ENCODE data around the gene PDXK. TPM values are rescaled to one million over a fixed set of nuclear protein-coding genes. Genes with fewer than 3 reads are reported as not detected.

The PDXK gene
- total and polyA plus RNA-seq, 10 of the 15 experiments (the other 5 are each of a cell fraction or from before 2014, with no cell fraction given): 3.7 to 141 (median 60.0) TPM

DNA sequence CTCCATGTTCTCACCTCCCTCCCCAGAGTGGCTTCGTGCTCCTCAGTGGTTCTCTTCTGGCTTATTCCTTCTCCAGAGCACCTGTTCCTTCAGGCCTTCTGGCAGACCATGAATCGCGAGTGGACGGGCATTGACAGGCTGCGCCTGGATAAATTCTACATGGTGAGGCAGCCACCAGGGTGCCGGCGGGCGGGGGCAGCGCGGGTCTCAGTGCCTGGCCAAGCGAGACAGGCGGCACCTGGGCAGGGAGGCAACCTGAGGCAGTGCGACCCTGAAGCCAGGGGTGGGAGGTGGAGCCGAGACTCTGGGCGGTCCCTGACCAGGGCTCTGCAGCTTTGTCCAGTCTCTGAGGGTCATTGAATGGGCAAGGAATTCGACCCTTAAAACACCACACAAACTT is 74.3 kb downstream of the PDXK start (continued):
- TF ChIP-seq, protein P1, sequence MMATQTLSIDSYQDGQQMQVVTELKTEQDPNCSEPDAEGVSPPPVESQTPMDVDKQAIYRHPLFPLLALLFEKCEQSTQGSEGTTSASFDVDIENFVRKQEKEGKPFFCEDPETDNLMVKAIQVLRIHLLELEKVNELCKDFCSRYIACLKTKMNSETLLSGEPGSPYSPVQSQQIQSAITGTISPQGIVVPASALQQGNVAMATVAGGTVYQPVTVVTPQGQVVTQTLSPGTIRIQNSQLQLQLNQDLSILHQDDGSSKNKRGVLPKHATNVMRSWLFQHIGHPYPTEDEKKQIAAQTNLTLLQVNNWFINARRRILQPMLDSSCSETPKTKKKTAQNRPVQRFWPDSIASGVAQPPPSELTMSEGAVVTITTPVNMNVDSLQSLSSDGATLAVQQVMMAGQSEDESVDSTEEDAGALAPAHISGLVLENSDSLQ (IDR thresholded peaks at IDR 0.05): no peak
- TF ChIP-seq, protein P2, sequence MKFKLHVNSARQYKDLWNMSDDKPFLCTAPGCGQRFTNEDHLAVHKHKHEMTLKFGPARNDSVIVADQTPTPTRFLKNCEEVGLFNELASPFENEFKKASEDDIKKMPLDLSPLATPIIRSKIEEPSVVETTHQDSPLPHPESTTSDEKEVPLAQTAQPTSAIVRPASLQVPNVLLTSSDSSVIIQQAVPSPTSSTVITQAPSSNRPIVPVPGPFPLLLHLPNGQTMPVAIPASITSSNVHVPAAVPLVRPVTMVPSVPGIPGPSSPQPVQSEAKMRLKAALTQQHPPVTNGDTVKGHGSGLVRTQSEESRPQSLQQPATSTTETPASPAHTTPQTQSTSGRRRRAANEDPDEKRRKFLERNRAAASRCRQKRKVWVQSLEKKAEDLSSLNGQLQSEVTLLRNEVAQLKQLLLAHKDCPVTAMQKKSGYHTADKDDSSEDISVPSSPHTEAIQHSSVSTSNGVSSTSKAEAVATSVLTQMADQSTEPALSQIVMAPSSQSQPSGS (IDR thresholded peaks at IDR 0.05; ENCODE audit: low read length): no peak
- TF ChIP-seq FOXM1 (IDR thresholded peaks at IDR 0.05; ENCODE audit: low read depth, low read length): no peak
- no peak for TF ChIP-seq RFX5 (IDR thresholded peaks at IDR 0.05; ENCODE audit: low read depth, low read length)

DNA sequence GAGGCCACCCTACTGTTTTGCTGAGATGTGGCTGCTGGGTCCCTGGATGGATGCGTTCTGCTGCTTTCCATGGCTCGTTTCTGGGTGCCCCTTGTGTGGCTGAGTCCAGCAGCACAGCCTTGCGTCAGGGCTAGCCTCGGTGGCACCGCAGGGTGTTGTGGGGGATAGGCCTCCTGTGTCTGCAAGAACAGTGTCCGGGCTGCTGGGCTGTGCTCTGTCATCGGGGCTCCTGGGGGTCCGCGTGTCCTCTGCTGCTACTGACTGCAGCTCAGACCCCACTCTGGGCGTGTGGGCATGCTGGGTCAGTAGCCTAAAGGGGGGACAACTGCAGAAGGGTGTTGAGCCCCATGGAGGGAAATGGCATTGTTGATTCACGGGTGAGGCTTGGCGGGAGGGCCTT is 75.4 kb downstream of the PDXK start:
- in situ Hi-C loops (cut with MboI) (no loop called here), intact Hi-C loops (cut with micrococcal nuclease; ENCODE audit: unreplicated experiment) (no loop called here)
- Histone ChIP-seq H2AFZ (ENCODE audit: control insufficient read depth, low read depth, low read length) (no peak overlapping the region), H3K9me3 (replicated peaks; ENCODE audit: control insufficient read depth, insufficient read depth, low read length) (no peaks in the 10 kb centered on the region), H3K4me3 (no peak overlapping the region), H3K27me3 (replicated peaks in 1 of 2; ENCODE audit: control insufficient read depth in 2 of 2, insufficient read depth in 2 of 2, low read length in 1 of 2) (no peaks in the 10 kb centered on the region), H3K9ac (ENCODE audit: control insufficient read depth, insufficient read depth, low read length) (no peak overlapping the region), H4K20me1 (ENCODE audit: control insufficient read depth, insufficient read depth) (no peaks in the 10 kb centered on the region), H3K4me2 (ENCODE audit: control insufficient read depth, insufficient read depth) (no peak overlapping the region), H3K79me2 (ENCODE audit: control insufficient read depth, insufficient read depth, low read length) (peaks cover 43% of the 10 kb centered on the region), H3K27ac (ENCODE audit: control insufficient read depth, insufficient read depth) (no peak overlapping the region), H3K4me1 (ENCODE audit: control insufficient read depth, insufficient read depth, low read length) (0 out of 2 replicates have a peak, but pooled peaks cover 3% of the 10 kb centered on the region), H3K36me3 (ENCODE audit: control insufficient read depth in 2 of 2, insufficient read depth in 2 of 2, low read length in 1 of 2) (peaks cover 31 to 54% of the 10 kb centered on the region in 2 experiments)
- CTCF ChIA-PET: no interaction called here
- RAD21 ChIA-PET (ENCODE audit: unreplicated experiment): no interaction called here
- no peak for ATAC-seq
- POLR2A ChIA-PET: no interaction called here
- DNase-seq (ENCODE audit: low read depth, low spot score): no peak
- BruUV-seq (replicated peaks): no TSS peak
- FAIRE-seq: no peak
- SMC1A ChIA-PET (ENCODE audit: uncharacterized antibody, unreplicated experiment): no interaction called here
- WGBS (ENCODE audit: insufficient coverage, insufficient replicate concordance, low lambda C conversion rate, missing lambda C conversion rate): 97% methylated on average over 12 of the region's 12 CpGs
- TF ChIP-seq, protein P3, sequence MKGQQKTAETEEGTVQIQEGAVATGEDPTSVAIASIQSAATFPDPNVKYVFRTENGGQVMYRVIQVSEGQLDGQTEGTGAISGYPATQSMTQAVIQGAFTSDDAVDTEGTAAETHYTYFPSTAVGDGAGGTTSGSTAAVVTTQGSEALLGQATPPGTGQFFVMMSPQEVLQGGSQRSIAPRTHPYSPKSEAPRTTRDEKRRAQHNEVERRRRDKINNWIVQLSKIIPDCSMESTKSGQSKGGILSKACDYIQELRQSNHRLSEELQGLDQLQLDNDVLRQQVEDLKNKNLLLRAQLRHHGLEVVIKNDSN (IDR thresholded peaks at IDR 0.05; ENCODE audit: borderline replicate concordance, extremely low read length, insufficient read depth, low read depth, low read length): no peak
- no peak for TF ChIP-seq CHD1 (IDR thresholded peaks at IDR 0.05; ENCODE audit: low read depth, low read length)
- TF ChIP-seq ZNF207 (IDR thresholded peaks at IDR 0.05; ENCODE audit: borderline replicate concordance): no peak
- no peak for TF ChIP-seq PAX5 (IDR thresholded peaks at IDR 0.05; ENCODE audit: borderline replicate concordance, low read depth, low read length)
- TF ChIP-seq, protein P4, sequence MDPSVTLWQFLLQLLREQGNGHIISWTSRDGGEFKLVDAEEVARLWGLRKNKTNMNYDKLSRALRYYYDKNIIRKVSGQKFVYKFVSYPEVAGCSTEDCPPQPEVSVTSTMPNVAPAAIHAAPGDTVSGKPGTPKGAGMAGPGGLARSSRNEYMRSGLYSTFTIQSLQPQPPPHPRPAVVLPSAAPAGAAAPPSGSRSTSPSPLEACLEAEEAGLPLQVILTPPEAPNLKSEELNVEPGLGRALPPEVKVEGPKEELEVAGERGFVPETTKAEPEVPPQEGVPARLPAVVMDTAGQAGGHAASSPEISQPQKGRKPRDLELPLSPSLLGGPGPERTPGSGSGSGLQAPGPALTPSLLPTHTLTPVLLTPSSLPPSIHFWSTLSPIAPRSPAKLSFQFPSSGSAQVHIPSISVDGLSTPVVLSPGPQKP (IDR thresholded peaks at IDR 0.05; ENCODE audit: low read depth, low read length): no peak
- no peak for TF ChIP-seq SMAD5 (IDR thresholded peaks at IDR 0.05; ENCODE audit: low read depth)
- TF ChIP-seq, protein P5, sequence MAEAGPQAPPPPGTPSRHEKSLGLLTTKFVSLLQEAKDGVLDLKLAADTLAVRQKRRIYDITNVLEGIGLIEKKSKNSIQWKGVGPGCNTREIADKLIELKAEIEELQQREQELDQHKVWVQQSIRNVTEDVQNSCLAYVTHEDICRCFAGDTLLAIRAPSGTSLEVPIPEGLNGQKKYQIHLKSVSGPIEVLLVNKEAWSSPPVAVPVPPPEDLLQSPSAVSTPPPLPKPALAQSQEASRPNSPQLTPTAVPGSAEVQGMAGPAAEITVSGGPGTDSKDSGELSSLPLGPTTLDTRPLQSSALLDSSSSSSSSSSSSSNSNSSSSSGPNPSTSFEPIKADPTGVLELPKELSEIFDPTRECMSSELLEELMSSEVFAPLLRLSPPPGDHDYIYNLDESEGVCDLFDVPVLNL (IDR thresholded peaks at IDR 0.05; ENCODE audit: low read depth, low read length): no peak
- TF ChIP-seq TAF1 (IDR thresholded peaks at IDR 0.05; ENCODE audit: borderline replicate concordance, low read depth, low read length): no peak
- TF ChIP-seq TCF3 (IDR thresholded peaks at IDR 0.05; ENCODE audit: borderline replicate concordance, insufficient read depth, low read depth, low read length): no peak
- TF ChIP-seq, protein P6, sequence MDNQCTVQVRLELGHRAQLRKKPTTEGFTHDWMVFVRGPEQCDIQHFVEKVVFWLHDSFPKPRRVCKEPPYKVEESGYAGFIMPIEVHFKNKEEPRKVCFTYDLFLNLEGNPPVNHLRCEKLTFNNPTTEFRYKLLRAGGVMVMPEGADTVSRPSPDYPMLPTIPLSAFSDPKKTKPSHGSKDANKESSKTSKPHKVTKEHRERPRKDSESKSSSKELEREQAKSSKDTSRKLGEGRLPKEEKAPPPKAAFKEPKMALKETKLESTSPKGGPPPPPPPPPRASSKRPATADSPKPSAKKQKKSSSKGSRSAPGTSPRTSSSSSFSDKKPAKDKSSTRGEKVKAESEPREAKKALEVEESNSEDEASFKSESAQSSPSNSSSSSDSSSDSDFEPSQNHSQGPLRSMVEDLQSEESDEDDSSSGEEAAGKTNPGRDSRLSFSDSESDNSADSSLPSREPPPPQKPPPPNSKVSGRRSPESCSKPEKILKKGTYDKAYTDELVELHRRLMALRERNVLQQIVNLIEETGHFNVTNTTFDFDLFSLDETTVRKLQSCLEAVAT (IDR thresholded peaks at IDR 0.05): no peak

Measured in GM12878 (cell line).